B cell (primary cell): ENCODE data around the gene MAP2K6.

Source experiments
- CTCF ChIP-seq: fragments of 200-600 bp; IDR thresholded peaks from one replicate; pipeline ENCODE4 v1.8.0; 2022; ENCODE audit warnings: antibody characterized with exemption, mild to moderate bottlenecking
- EZH2 ChIP-seq: IDR thresholded peaks from 2 replicates; pipeline ENCODE4 v1.6.1; 2012; ENCODE audit warnings: borderline replicate concordance, low read depth, mild to moderate bottlenecking, moderate library complexity, low read length; ENCODE audit not compliant: insufficient read depth, poor library complexity, severe bottlenecking

GRCh38 chr17:69390795-69391501, 23.5 kb upstream of the MAP2K6 start:
- TF ChIP-seq CTCF = no peak
- TF ChIP-seq EZH2 = no peak
